ENCODE data around the gene LY6G6D.

LY6G6D gene

DNA sequence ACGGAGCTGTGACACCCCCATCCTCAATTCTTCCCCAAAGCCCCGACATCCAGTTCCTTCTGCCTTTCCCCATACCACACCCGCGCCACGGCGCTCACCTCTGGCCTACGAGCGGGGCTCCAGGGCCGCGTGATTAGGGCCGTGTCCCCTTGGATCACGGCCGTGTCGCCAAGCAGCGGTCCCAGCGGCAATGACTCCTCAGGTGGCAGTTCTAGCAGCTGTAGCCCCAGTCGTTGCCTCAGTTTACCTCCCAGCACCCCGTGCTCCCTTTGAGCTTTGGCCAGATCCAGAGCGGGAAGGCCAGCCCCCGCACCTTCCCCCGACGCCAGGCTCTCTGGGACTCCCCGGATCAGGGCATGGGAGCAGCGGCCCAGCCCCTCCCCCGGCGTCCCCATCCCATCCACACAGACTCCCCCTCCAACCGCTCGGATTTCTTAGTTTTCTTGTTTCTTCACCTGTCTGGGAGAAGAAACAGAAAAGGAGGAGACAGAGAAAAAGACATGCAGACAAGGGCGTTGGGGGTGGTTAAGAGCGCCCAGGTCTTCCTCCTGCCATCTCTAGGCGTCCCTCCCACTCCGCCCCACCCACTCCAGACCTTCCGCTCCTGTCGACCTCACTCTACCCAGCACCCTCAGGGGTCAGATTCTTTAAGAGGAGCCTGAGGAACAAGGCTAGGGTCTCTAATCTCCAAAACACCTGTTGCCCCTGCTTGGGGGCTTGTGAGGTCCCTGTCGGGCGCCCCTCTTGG, 13.8 kb downstream of the LY6G6D start, which contains the start of gene DDAH2:
Gene DDAH2 (minus strand): TSS at position 533 of the 748 bp plus-strand sequence. CDS start 138 bp downstream, at position 395.
- DNase-seq (ENCODE audit: low spot score) = no peak
- in situ Hi-C loops (cut with MboI; ENCODE audit: low sequenced_read_pairs, unreplicated experiment) = no loop called here
- no peak for TF ChIP-seq CTCF (IDR thresholded peaks at IDR 0.05; ENCODE audit: borderline replicate concordance, control extremely low read depth, extremely low read depth, insufficient read depth, missing control alignments)

GRCh38 chr6:31729515-31729978, 14.4 kb downstream of the LY6G6D start:
- DNase-seq (ENCODE audit: low spot score) = peak; percentile 86
- peak; percentile 86 for TF ChIP-seq CTCF (IDR thresholded peaks at IDR 0.05; ENCODE audit: borderline replicate concordance, control extremely low read depth, extremely low read depth, insufficient read depth, missing control alignments)
- in situ Hi-C loops (cut with MboI; ENCODE audit: low sequenced_read_pairs, unreplicated experiment) = no loop called here

GRCh38 chr6:31729979-31730630, 15.0 kb downstream of the LY6G6D start:
- peak; percentile 12 for TF ChIP-seq CTCF (IDR thresholded peaks at IDR 0.05; ENCODE audit: borderline replicate concordance, control extremely low read depth, extremely low read depth, insufficient read depth, missing control alignments)
- in situ Hi-C loops (cut with MboI; ENCODE audit: low sequenced_read_pairs, unreplicated experiment) = no loop called here
- peak; percentile 88 for DNase-seq (ENCODE audit: low spot score)

- DNase-seq (ENCODE audit: low spot score) = no peak
- in situ Hi-C loops (cut with MboI; ENCODE audit: low sequenced_read_pairs, unreplicated experiment) = no loop called here
- no peak for TF ChIP-seq CTCF (IDR thresholded peaks at IDR 0.05; ENCODE audit: borderline replicate concordance, control extremely low read depth, extremely low read depth, insufficient read depth, missing control alignments)
Measured at GRCh38 chr6:31730631-31731086, 15.5 kb downstream of the LY6G6D start.

DNA sequence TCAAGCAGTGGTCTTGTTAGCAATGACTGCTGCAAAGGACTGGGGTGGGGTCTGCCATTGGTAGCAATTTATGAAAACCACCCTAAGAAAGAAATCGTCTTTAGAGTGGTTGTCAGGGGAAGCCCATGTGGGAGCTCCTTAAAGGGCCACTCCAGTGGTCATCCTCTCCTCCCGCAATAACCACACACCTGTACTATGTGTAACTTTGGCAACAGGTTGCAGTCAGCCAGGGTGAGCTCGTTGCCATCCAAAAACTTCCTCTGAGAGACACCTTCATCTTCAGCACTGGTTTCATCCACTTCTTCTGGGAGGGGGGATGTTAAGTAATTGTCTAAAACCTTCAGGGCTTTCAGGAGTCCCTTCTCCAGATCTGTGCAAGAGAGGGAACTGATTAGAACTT, 16.9 kb downstream of the LY6G6D start:
- no peak for TF ChIP-seq CTCF (IDR thresholded peaks at IDR 0.05; ENCODE audit: borderline replicate concordance, control extremely low read depth, extremely low read depth, insufficient read depth, missing control alignments)
- DNase-seq (ENCODE audit: low spot score) = no peak
- in situ Hi-C loops (cut with MboI; ENCODE audit: low sequenced_read_pairs, unreplicated experiment) = no loop called here

DNA sequence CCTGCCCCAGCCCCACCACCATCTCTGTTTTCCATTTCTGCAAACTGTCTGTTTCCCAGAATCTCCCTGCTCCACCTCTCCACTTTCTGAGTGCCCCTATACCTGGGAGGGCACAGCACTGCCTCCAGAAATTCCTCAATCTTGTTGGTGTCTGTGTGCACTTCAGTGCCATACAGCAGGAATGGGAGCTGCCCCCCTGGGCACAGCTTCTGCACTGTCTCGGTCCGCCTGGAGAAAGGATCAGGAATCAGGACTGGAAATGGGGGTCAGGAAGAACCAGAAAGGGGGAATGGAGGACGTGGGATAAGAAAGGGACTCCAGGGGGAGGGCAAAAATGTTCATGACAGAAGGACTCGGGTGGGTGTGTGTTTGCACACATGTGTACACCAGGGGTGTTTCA, 18.6 kb downstream of the LY6G6D start:
- TF ChIP-seq CTCF (IDR thresholded peaks at IDR 0.05; ENCODE audit: borderline replicate concordance, control extremely low read depth, extremely low read depth, insufficient read depth, missing control alignments) = no peak
- in situ Hi-C loops (cut with MboI; ENCODE audit: low sequenced_read_pairs, unreplicated experiment) = no loop called here
- DNase-seq (ENCODE audit: low spot score) = no peak

Measured in GM13976 (cell line).